ENCODE measurements around the gene MAST4.

The MAST4 gene

DNA sequence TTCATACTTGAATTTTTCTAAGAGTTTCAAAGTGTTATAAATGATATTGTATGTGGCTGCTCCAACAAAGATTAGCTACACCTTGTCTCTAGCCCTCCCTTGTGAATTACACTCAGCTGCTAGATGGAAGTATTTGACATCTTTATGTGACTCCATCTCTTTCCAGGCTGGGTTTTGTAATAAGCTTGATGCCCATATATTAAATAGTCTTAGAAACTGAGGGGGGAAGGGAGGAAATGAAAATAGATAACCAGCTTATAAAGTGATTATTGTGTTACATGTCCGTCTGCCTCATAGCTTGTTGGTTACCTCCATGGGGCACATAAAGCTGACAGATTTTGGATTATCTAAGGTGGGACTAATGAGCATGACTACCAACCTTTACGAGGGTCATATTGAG, 537.0 kb downstream of the MAST4 start:
- DNase-seq (ENCODE audit: low spot score): no peak

DNA sequence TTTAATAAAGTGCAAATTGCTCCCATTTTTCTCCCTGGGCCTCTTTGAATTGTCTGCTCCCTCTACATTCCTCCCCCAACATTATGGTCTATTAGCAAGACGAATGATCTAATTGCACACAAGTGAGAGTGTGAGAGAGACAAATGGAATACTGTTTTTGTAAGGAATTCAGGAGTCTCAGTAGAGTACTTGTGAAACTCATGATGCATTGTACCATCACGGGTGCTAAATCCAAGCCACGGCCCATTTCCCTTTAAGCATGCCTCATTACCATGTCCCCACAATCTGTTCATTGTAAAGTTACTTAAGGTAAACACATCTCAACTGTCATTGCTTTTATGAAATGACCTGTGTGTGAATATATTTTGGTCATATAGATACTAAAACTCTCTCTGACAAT, 537.6 kb downstream of the MAST4 start:
- DNase-seq (ENCODE audit: low spot score): no peak

DNA sequence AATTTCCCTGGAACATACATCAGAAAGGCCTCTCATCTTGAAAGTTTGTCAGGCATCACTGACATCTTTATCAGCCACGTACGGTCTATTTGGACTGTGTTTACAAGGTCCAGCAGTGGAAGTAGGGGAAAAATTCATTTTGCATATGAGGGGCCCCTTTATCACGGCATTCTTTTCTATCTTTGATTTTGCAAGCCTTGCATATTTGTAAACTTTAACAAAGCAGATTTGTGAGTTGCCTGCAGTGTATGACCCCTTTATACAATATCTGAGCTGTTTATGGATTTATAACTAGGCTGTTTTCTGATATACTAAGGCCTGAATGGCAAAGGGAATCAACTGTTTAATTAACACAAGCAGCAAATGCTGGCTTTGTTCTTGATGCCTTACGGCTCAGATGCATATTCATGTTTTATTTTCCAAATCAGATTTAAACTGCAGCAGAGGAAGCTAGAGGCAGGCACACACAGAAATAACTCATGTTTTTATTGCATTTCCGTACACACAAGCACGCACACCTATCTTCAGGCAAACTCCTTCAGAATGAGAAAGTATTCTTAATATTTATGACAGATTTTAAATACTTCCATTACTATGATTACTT, 539.3 kb downstream of the MAST4 start:
- DNase-seq (ENCODE audit: low spot score): no peak

DNA sequence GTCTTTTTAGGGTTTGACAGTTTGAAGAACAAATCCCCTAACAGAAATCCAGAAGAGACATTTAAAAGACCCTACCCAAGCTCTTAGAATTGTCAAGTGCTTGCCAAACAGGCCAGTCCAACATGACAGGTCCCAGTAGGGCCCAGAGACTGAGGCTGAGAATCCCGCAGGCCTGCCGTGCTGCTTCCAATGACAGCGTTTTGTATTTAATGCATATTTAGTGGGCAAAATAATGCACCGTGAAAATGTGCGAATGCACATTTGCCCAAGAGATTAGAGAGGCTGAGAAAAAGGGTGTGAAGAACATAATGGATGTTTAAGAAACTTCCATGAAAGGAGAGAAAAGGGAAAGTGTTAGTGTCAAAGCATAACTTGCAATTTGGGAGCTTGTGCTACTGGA, 542.8 kb downstream of the MAST4 start:
- DNase-seq (ENCODE audit: low spot score): no peak

DNA sequence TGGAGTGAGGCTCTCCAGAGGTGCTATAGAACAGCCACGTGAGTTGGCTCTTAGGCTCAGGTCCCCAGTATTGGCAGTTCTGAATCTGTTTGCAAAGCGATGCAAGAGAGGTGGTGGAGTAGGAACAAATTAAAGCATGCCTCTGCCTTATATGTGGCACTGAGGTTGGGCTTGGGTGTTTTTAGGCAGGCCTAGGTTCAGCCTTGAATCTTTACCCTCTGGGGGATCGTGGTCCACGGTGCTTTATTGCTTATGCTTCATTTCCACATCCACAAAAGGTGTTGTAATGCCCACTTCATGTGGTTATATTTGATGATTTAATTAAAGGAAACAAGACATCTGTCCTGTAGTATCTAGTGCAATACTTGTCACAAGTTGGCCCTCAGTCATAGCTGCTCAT, 544.2 kb downstream of the MAST4 start:
- DNase-seq (ENCODE audit: low spot score): no peak

DNA sequence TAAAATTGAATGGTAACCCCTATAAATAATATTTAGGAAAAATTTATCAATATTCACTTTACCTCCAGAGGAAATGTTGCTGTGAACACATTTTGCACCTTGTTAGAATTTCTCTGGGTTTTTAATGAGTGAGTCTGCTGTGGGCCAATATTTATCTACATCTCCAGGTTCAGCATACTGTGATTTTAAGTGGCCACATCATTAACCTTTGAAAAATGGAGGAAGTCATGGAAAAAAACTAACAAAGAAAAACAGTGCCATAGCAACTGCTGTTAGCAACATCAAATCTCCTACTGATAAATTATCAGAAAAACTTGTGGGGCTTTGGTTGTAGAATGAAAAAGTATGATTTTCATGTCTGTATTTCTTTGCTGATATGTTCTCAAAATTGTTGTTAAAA, 545.5 kb downstream of the MAST4 start:
- no peak for DNase-seq (ENCODE audit: low spot score)

DNA sequence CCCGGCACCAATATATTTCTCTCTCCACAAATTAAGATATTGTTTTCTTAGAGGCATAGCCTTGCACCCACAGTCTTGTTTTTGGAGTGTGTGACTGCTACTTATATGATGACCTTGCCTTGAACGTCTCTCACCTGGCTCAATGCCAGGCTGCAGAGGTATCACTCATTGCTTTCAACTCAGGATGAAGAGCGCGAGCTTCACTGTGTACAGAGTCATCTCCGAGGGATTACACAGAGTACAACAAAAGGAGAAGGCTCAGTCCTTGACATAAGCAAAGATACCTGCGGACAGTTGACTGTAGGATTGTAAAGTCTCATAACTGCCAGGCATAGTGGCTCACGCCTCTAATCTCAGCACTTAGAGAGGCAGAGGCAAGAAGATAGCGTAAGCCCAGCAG, 546.6 kb downstream of the MAST4 start:
- DNase-seq (ENCODE audit: low spot score): no peak

DNA sequence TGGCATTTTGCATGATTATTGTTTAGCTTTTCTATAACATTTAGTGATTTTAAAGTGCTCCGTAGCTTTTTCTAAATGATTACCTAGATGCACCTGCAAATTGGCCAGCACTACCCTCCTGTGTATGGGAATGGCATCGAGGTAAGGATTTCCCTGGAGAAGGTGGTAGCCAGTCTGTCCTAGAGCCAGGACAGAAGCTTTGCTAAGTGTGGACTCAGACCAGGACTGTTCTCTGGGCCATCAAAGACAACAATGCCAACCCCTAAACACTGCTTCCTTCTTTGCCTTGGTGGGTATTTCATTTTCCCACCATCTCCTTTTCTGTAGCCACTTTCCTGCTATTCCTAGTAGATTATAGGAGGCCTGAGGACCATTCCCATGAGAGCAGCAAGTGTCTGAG, 547.4 kb downstream of the MAST4 start:
- DNase-seq (ENCODE audit: low spot score): no peak

DNA sequence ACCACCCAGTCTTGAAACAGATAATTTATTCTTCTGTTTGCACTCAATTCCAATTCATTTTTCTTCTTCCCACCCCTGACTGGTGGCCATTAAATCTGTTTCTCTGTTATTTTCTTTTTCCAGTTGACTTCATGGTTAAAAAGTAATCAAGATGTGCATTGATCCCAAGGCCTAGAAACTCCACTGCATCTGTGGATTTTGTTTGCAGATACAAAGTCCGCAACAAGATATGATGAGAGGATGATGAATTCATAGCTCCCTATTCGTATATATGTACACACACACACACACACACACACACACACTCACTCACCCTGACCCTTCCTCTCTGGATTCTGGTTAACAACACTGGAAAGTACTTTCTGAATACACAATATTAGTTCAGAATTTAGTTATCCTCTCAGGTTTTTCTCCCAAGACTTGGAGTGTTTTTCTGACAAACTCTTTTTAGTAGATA, 548.0 kb downstream of the MAST4 start:
- DNase-seq (ENCODE audit: low spot score): no peak

DNA sequence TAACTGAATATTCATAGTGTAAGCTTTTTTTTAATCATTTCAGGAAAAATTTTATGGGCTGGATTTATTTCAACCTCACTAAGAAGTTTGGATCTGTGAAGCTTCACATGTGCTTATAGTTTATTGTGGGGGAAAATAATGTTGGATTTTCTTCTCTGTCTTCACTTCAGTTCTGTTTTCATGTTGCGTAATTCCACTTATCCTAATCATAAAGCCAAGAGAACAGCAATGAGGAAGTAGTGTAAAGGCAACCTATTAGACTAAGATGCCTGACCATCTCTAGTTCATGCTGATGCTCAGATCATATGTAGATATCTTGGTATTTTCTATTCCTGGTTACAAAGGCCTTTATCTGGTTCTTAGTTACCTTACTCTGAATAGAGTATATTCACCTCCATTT, 550.4 kb downstream of the MAST4 start:
- no peak for DNase-seq (ENCODE audit: low spot score)

DNA sequence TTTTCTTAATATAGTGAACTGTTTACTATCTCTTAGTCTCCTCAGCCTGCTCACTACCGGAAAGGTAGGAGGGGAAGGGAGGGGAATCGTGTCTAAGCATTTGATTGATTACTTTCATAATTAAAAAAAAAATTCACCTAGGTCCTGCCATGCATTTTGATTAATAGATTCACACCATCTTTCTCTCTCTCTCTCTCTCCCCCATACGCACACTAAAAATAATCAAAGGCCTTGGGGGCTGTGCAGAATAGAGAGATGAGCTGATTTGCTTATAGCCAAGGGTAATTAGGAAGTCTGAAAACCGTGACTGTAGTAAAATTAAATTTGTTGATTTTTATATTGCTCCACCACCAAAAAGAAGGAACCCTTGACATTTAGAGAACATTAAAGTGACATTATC, 550.8 kb downstream of the MAST4 start:
- DNase-seq (ENCODE audit: low spot score): no peak

DNA sequence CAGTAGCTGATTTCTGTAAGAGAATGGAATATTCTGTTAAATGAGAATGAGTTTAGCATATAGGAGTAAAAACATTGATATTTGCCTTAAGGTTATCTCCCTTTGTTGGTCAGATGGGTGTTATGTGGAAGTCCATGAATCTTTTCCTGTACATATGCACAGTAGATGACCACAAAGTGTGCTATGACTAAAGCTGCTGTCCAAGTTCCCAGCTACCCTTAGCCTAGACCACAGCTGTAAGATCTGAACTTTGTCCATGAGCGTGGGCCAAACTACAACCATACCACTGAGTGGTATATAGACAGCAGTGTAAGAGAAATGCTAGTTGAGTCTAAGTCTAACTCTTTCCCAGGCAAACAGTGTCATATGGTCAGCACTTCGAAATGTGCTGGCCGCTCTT, 551.6 kb downstream of the MAST4 start:
- no peak for DNase-seq (ENCODE audit: low spot score)

DNA sequence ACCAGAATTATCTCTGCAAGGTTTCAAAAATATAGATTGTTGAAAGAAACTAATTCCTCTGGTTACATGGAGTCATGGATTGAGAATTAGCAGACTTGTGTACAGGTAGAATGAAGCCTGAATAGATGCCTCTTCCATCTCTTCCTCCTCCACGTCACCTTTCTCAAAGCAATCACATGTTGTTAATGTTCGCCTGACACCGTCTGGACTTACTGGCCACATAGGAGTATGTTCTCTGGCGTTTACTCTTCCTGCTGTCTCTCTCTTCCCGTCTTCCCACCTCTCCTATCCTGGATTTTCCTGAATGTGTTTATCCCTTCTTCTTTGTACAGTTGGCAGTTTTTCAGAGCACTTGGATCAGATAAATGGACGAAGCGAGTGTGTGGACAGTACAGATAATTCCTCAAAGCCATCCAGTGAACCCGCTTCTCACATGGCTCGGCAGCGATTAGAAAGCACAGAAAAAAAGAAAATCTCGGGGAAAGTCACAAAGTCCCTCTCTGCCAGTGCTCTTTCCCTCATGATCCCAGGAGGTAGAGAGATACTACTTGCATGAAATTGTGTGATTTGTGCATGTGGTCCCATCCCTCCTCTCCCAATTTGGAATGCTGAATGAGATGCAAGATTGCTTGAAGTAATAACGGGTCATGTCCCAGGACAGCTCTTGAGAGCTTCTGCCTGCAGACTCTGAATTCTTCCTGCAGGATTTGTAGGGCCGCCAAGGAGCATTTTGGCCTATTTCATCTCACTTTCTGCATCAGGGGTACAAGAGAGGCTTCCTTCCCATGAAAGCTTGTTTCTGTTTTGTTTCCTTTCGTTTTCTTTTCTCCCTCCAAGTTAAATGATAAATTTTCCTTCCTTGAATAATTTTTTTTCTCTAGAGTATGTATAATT, 553.1 kb downstream of the MAST4 start:
- DNase-seq (ENCODE audit: low spot score): no peak

DNA sequence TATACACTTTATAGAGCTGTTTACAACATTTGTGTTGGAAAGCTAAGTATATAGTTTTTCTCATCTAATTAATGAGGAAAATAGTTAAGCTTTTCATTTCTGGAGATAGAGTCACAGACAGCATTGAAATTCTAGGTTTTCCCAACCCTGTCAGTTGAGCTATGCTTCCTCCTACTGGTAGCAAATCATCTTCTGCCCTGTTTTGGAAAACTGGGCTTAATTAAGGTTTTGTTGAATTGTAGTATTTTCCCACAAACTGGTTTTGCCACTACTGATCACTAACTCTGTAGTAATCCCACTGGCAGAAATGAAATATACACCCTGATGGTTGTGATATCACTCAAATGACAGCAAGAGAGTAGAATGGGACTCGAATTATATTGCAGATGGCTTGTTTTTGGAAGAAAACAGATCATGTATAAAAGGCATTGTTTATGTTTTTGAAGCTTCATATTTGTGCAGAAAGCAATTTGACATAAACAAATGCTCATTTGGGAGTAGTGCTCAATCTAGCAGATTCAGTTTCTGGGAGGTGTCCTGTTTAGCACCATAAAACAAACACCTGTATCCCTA, 553.8 kb downstream of the MAST4 start:
- no peak for DNase-seq (ENCODE audit: low spot score)

DNA sequence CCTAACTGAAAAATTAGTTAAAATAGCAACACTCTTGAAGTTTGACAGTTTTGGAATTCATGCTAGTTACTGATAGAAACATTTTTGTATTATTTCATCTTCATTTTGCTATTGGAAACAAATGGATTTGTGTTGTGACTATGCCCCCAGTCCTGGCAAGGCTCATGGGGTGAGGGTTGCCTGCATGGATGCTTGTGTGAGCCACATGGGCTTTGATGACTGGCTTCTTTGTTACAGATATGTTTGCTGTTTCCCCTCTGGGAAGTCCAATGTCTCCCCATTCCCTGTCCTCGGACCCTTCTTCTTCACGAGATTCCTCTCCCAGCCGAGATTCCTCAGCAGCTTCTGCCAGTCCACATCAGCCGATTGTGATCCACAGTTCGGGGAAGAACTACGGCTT, 556.2 kb downstream of the MAST4 start:
- DNase-seq (ENCODE audit: low spot score): no peak

DNA sequence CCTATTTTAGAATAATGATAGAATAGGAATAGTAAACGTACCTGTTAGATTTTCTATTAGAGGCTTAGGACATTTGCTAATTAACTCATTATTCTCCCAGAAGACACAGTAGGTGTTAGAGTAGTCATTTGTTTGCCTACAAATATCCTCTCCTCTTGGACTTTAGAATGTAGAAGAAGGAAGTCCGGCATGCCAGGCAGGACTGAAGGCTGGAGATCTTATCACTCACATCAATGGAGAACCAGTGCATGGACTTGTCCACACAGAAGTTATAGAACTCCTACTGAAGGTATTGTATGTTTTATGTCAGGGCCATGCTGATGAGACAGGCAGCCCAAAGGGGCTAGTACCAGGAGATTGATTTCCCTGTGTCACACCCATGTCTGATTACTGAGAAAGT, 557.1 kb downstream of the MAST4 start:
- DNase-seq (ENCODE audit: low spot score): no peak

DNA sequence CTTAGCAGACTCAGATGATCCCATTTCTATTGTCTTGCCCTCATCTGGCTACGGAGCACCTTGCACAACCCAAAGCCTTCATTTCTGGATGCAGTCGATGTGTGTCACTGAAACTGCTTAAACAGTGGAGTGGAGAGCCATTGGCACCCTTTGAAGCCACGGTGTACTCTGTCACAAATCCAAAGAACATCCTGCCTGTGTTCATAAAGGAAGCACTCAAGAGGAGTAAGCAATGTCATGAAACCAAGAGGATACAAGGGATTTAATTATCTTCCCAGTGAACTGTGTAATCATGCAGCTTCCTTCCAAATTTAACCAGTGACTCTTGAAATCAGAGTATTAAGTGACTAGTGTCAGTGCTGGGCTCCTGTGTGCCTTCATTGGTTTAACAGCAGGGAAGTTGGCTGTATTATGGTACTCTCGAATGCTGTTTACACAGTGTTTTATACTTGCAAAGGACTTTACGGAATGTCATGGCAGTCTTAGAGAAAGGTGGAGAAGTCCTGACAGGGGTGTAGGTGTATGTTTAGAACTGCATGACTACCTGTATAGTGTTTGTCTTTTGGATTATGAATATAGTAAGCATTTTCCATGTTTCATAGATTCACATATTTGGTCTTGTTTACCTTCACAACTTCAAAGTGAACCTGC, 558.5 kb downstream of the MAST4 start:
- DNase-seq (ENCODE audit: low spot score): no peak

DNA sequence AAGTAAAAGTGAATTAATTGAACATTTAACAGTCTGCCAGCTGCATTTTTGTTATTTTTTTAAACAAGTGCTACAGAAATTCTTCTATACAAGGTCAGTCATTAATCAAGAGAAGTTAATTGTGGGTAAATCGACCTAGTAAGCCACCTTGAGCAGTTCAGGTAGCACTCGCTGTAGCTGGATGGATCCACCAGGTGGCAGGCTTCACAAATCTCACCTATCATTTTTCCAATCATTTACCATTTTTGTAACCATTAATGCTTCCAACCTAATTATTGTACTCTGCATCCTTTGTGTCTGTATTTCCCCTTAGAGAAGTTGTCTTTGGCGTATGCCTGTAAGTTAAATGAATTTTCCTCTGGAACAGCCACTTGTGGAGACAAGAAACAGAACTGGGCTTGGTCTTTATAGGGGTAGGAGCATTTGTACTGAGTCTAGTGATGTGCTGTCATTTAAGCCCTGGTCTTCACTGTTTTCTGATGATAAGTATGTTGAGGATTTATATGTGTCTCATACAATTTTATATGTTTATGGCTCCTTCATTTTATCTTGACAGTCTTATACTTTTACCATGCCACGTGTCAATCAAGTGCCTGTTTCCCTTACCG, 560.9 kb downstream of the MAST4 start:
- no peak for DNase-seq (ENCODE audit: low spot score)

DNA sequence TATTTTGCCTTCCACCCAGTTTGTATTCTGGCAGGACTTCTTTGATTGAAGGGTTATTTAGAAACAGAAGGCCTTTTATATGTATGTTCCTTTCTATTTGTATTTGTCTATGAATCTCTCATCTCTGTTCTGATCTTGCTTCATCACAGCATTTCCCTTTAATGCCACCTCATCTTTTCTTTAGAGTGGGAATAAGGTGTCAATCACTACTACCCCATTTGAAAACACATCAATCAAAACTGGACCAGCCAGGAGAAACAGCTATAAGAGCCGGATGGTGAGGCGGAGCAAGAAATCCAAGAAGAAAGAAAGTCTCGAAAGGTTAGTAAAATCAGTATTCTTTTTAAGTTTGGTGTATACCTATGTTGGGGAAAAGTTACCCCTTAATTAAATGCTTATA, 564.1 kb downstream of the MAST4 start:
- DNase-seq (ENCODE audit: low spot score): no peak

DNA sequence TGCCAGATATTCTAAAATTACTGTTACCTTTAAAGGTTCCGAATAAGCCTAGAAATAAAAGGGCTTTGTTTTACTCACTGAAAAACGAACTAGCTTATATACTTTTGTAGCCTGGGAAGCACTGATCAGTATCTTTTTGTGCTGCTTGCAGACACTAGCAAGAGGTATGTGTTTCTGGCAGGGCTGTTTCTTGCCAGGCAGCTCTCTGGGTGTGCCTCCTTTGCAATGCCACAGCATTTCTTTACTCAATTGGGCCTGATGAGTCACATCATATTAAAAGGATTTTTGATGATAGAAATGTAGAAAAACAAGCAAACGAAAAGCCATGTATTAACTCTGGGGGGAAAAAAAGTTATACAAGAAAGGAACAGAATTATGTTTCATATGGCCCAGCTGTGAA, 564.8 kb downstream of the MAST4 start:
- no peak for DNase-seq (ENCODE audit: low spot score)

DNA sequence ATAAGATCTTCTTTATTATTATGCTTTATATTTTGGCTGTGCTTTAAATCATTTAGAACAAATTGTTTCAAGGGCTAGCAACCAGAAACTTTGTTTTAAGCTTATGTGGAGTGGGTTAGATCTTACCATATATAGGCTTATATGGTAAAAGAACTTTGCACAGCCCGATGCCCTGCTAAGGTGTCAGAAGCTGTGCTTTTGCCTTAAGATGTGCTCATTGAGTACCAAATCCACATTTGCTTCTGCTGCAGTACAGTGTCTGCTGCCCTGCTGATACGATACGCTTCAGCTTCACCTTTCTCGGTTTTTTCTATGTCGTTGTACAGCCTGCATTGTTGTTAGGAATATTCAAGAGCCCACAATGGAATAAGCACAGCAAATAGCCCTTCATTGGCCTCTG, 565.6 kb downstream of the MAST4 start:
- no peak for DNase-seq (ENCODE audit: low spot score)

DNA sequence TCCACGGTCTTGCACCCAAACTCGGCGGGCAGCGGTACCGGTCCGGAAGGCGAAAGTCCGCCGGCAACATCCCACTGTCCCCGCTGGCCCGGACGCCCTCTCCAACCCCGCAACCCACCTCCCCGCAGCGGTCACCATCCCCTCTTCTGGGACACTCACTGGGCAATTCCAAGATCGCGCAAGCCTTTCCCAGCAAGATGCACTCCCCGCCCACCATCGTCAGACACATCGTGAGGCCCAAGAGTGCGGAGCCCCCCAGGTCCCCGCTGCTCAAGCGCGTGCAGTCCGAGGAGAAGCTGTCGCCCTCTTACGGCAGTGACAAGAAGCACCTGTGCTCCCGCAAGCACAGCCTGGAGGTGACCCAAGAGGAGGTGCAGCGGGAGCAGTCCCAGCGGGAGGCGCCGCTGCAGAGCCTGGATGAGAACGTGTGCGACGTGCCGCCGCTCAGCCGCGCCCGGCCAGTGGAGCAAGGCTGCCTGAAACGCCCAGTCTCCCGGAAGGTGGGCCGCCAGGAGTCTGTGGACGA, 567.1 kb downstream of the MAST4 start:
- DNase-seq (ENCODE audit: low spot score): no peak

All from ecto neural progenitor cell (in vitro differentiated cells).